ENCODE data around the gene AFF2.

- TF ChIP-seq POLR2AphosphoS5 (IDR thresholded peaks at IDR 0.05; ENCODE audit: low read depth, low read length) = no peak
- TF ChIP-seq POLR2A (IDR thresholded peaks at IDR 0.05; ENCODE audit: low read depth, low read length) = no peak
Measured at GRCh38 chrX:148903176-148903575, 402.8 kb downstream of the AFF2 start.

Measured in GM12892 (cell line).